ENCODE results near the gene TSHZ3.

The TSHZ3 gene, protein sequence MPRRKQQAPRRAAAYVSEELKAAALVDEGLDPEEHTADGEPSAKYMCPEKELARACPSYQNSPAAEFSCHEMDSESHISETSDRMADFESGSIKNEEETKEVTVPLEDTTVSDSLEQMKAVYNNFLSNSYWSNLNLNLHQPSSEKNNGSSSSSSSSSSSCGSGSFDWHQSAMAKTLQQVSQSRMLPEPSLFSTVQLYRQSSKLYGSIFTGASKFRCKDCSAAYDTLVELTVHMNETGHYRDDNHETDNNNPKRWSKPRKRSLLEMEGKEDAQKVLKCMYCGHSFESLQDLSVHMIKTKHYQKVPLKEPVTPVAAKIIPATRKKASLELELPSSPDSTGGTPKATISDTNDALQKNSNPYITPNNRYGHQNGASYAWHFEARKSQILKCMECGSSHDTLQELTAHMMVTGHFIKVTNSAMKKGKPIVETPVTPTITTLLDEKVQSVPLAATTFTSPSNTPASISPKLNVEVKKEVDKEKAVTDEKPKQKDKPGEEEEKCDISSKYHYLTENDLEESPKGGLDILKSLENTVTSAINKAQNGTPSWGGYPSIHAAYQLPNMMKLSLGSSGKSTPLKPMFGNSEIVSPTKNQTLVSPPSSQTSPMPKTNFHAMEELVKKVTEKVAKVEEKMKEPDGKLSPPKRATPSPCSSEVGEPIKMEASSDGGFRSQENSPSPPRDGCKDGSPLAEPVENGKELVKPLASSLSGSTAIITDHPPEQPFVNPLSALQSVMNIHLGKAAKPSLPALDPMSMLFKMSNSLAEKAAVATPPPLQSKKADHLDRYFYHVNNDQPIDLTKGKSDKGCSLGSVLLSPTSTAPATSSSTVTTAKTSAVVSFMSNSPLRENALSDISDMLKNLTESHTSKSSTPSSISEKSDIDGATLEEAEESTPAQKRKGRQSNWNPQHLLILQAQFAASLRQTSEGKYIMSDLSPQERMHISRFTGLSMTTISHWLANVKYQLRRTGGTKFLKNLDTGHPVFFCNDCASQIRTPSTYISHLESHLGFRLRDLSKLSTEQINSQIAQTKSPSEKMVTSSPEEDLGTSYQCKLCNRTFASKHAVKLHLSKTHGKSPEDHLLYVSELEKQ

GRCh38 chr19:31349160-31349881, at the start of gene TSHZ3:
TSS of gene TSHZ3 (minus strand) at chr19:31349436. CDS start at chr19:31349219, 217 bp downstream.
- intact Hi-C loops (cut with DNase I): no loop called here
- peak in 39 of 42 donors; percentile 21 to 82 (median 58) for DNase-seq

DNA sequence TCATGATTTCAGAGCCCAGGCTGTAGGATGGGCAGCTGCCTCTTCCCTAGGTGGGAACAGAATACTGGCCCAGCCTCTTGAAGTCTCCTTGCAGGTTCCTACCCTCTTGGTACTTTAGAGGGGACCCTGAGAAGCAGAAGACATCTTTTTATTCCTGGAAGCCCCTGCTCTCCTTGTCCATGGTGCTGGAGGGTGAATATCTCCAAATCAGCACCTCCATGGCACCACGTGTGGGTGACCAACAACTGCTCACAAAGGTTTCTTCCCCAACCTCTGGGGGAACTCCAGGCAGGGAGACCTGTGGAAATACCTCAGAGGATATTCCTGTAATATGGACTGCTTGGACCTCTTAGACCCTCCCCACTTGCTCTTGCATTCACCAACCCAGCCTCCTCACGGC, 48.1 kb upstream of the TSHZ3 start:
- intact Hi-C loops (cut with DNase I): no loop called here
- no peak for DNase-seq

DNA sequence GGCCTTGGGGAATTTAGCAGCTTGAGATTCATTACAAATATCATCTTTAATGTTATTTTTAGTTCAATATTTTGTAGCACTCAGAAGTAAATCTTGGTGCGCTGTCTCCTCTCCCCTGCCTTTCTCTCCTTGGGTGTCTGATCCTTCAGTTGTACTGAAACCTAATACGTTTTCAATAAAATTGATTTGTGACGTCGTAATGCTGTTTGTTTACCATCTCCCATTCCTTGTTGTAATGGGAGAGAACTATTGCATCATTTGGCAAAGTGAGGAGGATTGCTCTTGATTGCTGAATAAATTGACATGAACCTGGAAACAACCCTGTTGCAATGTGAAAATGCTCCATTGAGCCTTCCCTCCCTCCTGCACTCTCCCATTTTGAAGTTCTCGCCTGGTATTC, 43.2 kb upstream of the TSHZ3 start:
- intact Hi-C loops (cut with DNase I): no loop called here
- DNase-seq: no peak

DNA sequence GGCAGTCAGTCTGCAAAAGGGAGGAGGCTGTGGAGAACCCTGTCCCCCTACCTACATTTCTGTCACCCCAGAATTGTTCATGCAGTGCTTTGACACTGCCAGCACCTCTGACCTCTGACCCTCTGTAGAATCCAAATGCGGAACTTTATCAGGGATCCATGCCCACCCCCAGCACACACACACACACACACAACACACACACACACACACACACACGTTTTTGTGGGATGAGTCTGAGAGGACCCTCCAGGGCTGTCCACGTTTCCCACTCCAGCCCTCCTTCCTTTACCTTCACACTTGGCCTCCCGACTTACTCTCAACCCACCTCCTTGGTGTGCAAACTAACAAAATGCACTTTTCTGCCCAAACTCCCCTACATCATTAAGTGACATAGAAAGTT, 42.3 kb upstream of the TSHZ3 start:
- intact Hi-C loops (cut with DNase I): no loop called here
- no peak for DNase-seq

DNA sequence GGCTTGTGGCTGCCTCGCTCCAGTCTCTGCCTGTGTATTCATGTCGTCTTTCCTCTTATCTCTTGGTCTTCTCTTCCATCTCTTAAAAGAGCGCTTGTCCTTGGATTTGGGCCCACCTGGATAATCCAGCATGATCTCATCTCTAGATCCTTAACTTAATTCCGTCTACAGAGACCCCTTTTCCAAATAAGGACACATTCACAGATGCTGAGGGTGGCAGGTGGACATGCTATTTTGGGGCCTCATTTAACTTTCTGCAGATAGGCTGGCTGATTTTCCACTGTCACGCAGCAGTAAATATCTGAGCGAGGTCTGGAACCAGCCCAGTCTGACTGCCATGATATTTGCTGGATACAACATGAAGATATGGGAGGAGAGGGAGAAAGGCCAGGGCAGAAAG, 41.5 kb upstream of the TSHZ3 start:
- intact Hi-C loops (cut with DNase I): no loop called here
- no peak for DNase-seq

GRCh38 chr19:31389874-31390273, 40.6 kb upstream of the TSHZ3 start:
- no peak for DNase-seq
- intact Hi-C loops (cut with DNase I): no loop called here

DNA sequence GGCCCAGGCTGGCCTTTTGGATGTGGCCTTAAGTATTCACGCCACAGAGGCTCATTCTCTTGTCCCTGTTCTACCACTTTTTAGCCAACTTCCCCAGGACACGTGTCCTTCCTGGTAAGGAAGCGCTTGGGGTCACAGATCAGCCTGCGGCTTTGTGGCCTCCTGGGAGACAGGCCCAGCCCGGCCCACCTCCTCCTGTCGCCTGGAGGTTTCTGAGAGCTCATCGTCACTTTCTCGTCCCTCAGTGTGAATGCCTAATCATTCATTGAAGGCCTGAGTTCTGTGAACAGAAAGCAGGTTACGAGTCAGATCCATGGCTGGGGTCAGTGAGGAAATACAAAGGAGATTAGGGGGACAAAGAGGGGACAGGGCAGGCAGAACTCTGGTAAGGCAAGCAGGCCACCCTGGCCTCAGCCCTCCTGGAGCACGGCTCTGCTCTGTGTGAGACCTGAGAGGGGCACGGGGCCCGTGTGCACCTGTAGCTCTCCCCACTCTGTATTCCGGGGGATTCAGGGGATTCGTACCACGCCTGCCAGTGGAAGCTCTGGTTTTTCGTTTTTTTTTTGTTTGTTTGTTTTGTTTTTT, 38.6 kb upstream of the TSHZ3 start:
- intact Hi-C loops (cut with DNase I): no loop called here
- no peak for DNase-seq

GRCh38 chr19:31386806-31387205, 37.6 kb upstream of the TSHZ3 start:
- no peak for DNase-seq
- intact Hi-C loops (cut with DNase I): no loop called here

- intact Hi-C loops (cut with DNase I): no loop called here
- no peak for DNase-seq
These were observed 36.5 kb upstream of the TSHZ3 start for GRCh38 chr19:31385744-31386143.

DNA sequence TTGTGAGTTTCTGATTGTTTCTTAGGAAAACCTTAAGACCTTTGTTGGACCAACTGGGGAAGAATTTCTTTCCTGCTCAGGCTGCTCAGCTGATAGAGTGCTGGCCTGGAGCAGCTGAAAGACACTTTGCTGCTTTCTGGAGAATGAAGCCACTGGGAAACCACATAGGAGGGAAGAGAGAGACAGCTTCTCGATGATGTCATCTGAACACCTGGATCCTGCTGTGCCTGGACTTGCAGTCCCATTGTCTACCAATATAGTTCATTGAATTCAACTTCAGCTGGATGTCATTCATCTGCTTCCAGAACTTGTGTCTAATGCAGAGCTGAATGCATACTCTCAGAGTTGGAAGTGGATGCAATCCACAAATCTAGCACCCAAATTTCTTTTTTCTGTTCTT, 34.3 kb upstream of the TSHZ3 start:
- no peak for DNase-seq
- intact Hi-C loops (cut with DNase I): no loop called here

GRCh38 chr19:31380854-31381253, 31.6 kb upstream of the TSHZ3 start:
- DNase-seq: no peak

DNA sequence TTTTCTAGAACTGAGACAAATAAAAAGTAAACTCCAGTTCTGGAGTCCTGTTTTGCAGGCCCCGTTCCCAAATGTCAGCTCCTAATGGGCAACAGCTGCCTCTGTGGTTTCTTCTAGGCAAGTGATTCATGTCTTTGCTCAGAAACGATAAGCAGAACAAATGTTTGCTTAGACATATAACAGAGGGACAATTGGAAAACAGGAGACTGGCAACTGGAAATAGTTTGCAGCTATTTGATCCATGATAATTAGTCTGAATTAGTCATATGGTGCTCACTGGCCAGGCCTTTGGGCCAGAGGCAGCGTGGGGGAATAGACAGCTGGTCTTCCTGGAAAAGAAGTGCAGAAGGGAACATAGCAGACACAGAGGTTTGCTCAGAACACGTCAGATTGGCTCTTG, 29.2 kb upstream of the TSHZ3 start:
- intact Hi-C loops (cut with DNase I): no loop called here
- no peak for DNase-seq

More at GRCh38 chr19:31380854-31381253, 31.6 kb upstream of the TSHZ3 start:
- intact Hi-C loops (cut with DNase I): no loop called here

DNA sequence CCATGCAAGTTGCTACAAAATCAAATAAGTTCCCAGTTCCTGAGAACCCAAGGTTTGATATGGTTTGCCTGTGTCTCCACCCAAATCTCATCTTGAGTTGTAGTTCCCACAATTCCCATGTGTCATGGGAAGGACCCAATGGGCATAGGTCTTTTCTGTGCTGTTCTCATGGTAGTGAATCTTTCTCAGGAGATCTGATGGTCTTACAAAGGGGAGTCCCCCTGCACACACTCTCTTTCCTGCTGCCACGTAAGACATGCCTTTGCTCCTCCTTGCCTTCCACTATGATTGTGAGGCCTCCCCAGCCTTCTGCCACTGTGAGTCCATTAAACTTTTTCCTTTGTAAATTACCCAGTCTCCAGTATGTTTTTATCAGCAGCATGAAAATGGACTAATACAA, 28.5 kb upstream of the TSHZ3 start:
- intact Hi-C loops (cut with DNase I): no loop called here
- DNase-seq: no peak

- no peak for DNase-seq
- intact Hi-C loops (cut with DNase I): no loop called here
These were observed 23.1 kb upstream of the TSHZ3 start for GRCh38 chr19:31372246-31372781.

GRCh38 chr19:31370216-31370615, 21.0 kb upstream of the TSHZ3 start:
- DNase-seq: no peak

GRCh38 chr19:31364963-31365362, 15.7 kb upstream of the TSHZ3 start:
- intact Hi-C loops (cut with DNase I): no loop called here
- DNase-seq: no peak

More at GRCh38 chr19:31370216-31370615, 21.0 kb upstream of the TSHZ3 start:
- intact Hi-C loops (cut with DNase I): no loop called here

GRCh38 chr19:31361728-31362127, 12.5 kb upstream of the TSHZ3 start:
- no peak for DNase-seq
- intact Hi-C loops (cut with DNase I): no loop called here

GRCh38 chr19:31357315-31357673, 8.1 kb upstream of the TSHZ3 start:
- intact Hi-C loops (cut with DNase I): no loop called here
- DNase-seq: no peak
